ENCODE results near the gene NAMPT. TPM values are rescaled to one million over a fixed set of nuclear protein-coding genes. Genes with fewer than 3 reads are reported as not detected.
"Not testable (repeated sequence)": the region's sequence is repeated elsewhere in the genome, so short reads cannot be mapped to it uniquely, and the experiment has no call there.

NAMPT gene
- polyA plus RNA-seq (ENCODE audit: insufficient read depth in 1 of 5, insufficient read length in 5 of 5, low replicate concordance in 1 of 5), result 10 to 100 TPM; 28.1 to 43.1 (median 36.5) TPM
- long read RNA-seq, donor 1, full-length matches to known transcripts, result 5 of 5 reads
- long read RNA-seq, donor 1, partial matches to known transcripts, result 0 of 5 reads
- long read RNA-seq, donor 1, other reads (novel, unspliced or antisense), result 0 of 5 reads
- long read RNA-seq, donor 2, full-length matches to known transcripts, result 9 of 9 reads
- long read RNA-seq, donor 2, partial matches to known transcripts, result 0 of 9 reads
- long read RNA-seq, donor 2, other reads (novel, unspliced or antisense), result 0 of 9 reads
- long read RNA-seq, donor 3, full-length matches to known transcripts, result 8 of 8 reads
- long read RNA-seq, donor 3, partial matches to known transcripts, result 0 of 8 reads
- long read RNA-seq, donor 3, other reads (novel, unspliced or antisense), result 0 of 8 reads
- long read RNA-seq, donor 4, full-length matches to known transcripts, result 5 of 5 reads
- long read RNA-seq, donor 4, partial matches to known transcripts, result 0 of 5 reads
- long read RNA-seq, donor 4, other reads (novel, unspliced or antisense), result 0 of 5 reads
- long read RNA-seq, donor 5, full-length matches to known transcripts, result 7 of 16 reads
- long read RNA-seq, donor 5, partial matches to known transcripts, result 9 of 16 reads
- long read RNA-seq, donor 5, other reads (novel, unspliced or antisense), result 0 of 16 reads
- long read RNA-seq, donor 6, full-length matches to known transcripts, result 6 of 6 reads
- long read RNA-seq, donor 6, partial matches to known transcripts, result 0 of 6 reads
- long read RNA-seq, donor 6, other reads (novel, unspliced or antisense), result 0 of 6 reads
- long read RNA-seq, donor 7, result 0 reads
- long read RNA-seq, donor 8, full-length matches to known transcripts, result 2 of 2 reads
- long read RNA-seq, donor 8, partial matches to known transcripts, result 0 of 2 reads
- long read RNA-seq, donor 8, other reads (novel, unspliced or antisense), result 0 of 2 reads

- DNase-seq, result no peak
Observed at GRCh38 chr7:106284714-106285050, at the start of gene NAMPT. Gene NAMPT, minus strand, starts transcription at chr7:106284983. Its CDS starts 99 bp downstream, at chr7:106284884.

GRCh38 chr7:106332201-106332600 is 47.4 kb upstream of the NAMPT start:
- no peak for DNase-seq

GRCh38 chr7:106331441-106332175 is 46.8 kb upstream of the NAMPT start:
- no peak for DNase-seq

GRCh38 chr7:106329971-106330733 is 45.4 kb upstream of the NAMPT start:
- no peak for DNase-seq

GRCh38 chr7:106329408-106329807 is 44.6 kb upstream of the NAMPT start:
- DNase-seq, result no peak

- no peak for DNase-seq
Observed at GRCh38 chr7:106327538-106328481, 43.0 kb upstream of the NAMPT start.

GRCh38 chr7:106326594-106327537 is 42.1 kb upstream of the NAMPT start:
- no peak for DNase-seq

GRCh38 chr7:106324509-106324908 is 39.7 kb upstream of the NAMPT start:
- DNase-seq, result not testable (repeated sequence)

GRCh38 chr7:106320254-106320770 is 35.5 kb upstream of the NAMPT start:
- DNase-seq, result not testable (repeated sequence)

- no peak for DNase-seq
Observed at GRCh38 chr7:106318482-106318881, 33.7 kb upstream of the NAMPT start.

- DNase-seq, result no peak
Observed at GRCh38 chr7:106317971-106318370, 33.2 kb upstream of the NAMPT start.

GRCh38 chr7:106316947-106317346 is 32.2 kb upstream of the NAMPT start:
- DNase-seq, result no peak

- DNase-seq, result no peak
Observed at GRCh38 chr7:106314875-106315274, 30.1 kb upstream of the NAMPT start.

GRCh38 chr7:106313966-106314365 is 29.2 kb upstream of the NAMPT start:
- no peak for DNase-seq

GRCh38 chr7:106313456-106313901 is 28.7 kb upstream of the NAMPT start:
- no peak for DNase-seq

GRCh38 chr7:106312906-106313305 is 28.1 kb upstream of the NAMPT start:
- DNase-seq, result no peak

- DNase-seq, result no peak
Observed at GRCh38 chr7:106312099-106312871, 27.5 kb upstream of the NAMPT start.

GRCh38 chr7:106309362-106309761 is 24.6 kb upstream of the NAMPT start:
- no peak for DNase-seq

Data from right lung (tissue), 10 donors.